HT-29 (cell line): ENCODE results near the gene ALDOA. TPM values are rescaled to one million over a fixed set of nuclear protein-coding genes. Genes with fewer than 3 reads are reported as not detected.
"Not testable (repeated sequence)": the region's sequence is repeated elsewhere in the genome, so short reads cannot be mapped to it uniquely, and the experiment has no call there.

Source experiments
- DNase-seq: peaks from one replicate; pipeline ENCODE4 v3.0.0-alpha.2; 2015; ENCODE audit warnings: low spot score
- total RNA-seq: library from RNA; depleted of rRNA; stranded (reverse); fragments of >200 nt; shearing (Covaris generic); gene quantifications from 2 replicates; pipeline ENCODE4 v1.2.3, GENCODE V29; 2014; rRNA removed

Gene ALDOA
- total RNA-seq, 1 experiment from 2014 or later: 1,983 TPM

DNA sequence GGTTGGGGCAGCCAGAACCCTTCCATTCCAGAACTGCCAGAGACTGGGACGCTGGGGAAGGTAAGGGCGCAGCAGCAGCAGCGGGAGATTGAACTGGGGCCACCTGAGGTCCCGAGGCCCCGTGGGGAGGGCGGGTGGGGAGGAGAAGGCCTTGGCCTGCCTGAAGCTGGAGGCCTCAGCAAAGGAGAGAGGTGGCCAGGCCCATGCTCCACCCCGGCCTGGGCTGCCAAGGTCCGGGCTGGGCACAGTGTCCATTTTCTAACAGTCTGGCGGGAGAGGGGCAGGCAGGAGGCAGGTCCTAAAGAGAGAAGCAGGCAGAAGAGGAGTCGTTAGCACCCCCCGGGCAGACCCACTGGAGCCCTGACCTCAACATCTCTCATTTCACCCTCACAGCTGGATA is 48.9 kb downstream of the ALDOA start:
- no peak for DNase-seq

DNA sequence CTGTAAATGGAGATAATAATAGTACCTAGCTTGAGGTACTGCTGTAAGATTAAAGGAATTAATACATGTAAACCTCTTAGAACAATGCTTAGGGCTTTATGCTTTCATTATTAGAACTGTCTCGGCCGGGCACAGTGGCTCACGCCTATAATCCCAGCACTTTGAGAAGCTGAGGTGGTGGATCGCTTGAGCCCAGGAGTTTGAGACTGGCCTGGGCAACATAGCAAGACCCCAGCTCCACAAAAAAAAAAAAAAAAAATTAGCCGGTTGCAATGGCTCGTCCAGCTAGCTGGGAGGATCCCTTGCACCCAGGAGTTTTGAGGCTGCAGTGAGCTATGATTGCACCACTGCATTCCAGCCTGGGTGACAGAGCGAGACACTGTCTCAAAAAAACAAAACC is 49.3 kb downstream of the ALDOA start:
- not testable (repeated sequence) for DNase-seq

DNA sequence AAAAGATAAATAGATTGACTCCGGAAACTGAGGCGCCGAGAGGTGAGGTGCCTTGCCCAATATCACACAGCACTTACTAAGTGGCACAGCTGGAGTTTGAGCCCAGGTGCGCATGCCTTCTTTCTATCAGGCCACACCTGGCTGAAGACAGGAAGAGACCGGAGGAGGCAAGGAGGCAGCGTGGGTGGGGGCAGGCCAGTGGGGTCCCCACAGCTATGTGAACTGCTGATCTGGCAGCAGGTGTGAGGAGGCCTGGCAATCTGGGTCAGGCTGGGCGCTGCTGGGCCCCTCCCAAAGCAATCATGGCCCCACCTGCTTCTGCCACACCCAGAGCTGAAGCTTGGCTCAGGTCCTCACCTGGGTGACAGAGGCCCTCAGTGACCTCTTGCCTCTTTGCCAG is 49.7 kb downstream of the ALDOA start:
- peak; percentile 38 for DNase-seq

DNA sequence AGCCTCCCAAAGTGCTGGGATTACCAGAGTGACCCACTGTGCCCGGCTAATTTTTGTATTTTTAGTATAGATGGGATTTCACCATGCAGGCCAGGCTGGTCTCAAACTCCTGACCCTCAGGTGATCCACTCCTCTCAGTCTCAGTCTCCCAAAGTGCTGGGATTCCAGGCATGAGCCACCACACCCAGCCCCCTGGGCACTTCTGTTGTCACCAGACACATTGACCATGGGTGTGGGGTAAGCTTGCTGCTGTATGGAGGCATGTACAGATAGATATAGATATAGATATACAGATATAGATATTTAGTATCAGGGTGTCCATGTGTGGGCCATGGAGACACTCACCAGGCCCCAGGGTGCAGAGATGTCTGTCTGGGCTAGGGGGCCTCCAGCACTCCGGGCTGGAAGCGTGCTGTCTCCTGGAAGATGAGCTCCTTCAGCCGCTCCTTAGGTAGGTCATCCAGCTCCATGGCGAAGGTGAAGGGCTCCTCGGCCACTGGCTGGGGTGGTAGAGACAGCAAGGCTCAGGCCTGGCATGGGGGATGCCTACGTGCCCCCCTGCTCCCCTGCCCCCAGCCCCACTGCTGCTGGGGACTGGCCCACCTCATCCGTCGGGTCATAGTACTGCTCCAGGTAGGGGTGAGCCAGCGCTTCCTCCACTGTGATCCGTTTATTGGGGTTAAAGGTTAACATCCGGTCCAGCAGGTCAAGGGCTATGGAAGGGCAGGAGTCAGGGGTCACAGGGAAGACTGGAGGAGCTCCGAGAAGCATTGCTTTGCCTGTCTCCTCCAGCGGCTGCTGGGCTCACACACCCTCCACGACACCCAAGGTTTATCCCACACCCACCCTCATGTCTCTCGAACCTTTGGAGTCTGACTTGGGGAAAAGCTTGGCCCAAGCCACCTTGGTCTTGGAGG is 51.0 kb downstream of the ALDOA start:
- DNase-seq: no peak

DNA sequence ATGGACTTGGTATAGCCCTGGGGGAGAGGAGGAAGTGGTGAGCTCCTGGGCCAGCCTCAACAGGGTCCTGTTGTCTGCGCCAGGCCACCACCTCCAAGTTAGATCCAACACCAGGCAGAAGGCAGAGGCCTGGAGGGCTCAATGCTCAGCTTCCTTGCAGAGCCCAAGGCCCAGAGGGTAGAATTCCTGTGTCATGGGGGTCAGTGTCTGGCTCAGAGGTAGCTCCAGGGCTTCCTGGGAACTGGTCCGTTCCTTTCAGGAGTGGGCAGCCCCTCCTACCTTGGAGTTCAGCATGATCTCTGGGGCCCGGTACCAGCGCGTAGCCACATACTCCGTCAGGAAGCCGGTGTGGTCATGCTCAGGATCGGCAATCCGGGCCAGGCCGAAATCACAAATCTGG is 52.2 kb downstream of the ALDOA start:
- no peak for DNase-seq

DNA sequence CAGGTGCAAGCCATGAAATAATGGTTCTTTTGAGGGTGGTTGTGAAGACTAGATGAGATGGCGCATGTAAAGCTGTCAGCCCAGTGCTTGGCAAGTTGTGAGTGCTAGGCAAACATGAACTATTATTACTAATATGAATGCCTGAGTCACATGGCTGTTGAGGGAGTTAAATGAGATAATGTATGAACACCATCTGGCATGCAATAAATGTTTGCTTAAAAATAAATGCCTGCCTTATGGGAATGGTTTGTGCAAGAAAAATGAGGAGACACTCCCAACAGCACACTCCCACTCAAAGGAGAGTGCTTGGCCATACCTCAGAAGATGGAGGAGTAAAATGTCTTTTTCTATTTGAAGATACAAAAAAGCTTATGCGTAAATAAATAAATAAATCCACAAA is 53.9 kb downstream of the ALDOA start:
- DNase-seq: no peak

Other genes with a start within 250 kb of the ALDOA start
- gene PAGR1, start 249.6 kb upstream of the ALDOA start, total RNA-seq: 57.4 and 65.1 TPM in 2 replicates
- gene MVP, start 245.3 kb upstream of the ALDOA start, total RNA-seq: 157 and 185 TPM in 2 replicates
- 90.0 and 91.7 TPM in 2 replicates for gene CDIPT, start 202.5 kb upstream of the ALDOA start, total RNA-seq
- 12.3 and 17.8 TPM in 2 replicates for gene SEZ6L2, start 166.2 kb upstream of the ALDOA start, total RNA-seq
- gene ASPHD1, start 165.3 kb upstream of the ALDOA start, total RNA-seq: 19.5 and 24.0 TPM in 2 replicates
- 20.4 and 25.9 TPM in 2 replicates for gene KCTD13, start 139.5 kb upstream of the ALDOA start, total RNA-seq
- gene TMEM219, start 103.7 kb upstream of the ALDOA start, total RNA-seq: 103 and 110 TPM in 2 replicates
- gene TAOK2, start 91.9 kb upstream of the ALDOA start, total RNA-seq: 56.5 and 56.8 TPM in 2 replicates
- 21.1 and 23.2 TPM in 2 replicates for gene HIRIP3, start 70.1 kb upstream of the ALDOA start, total RNA-seq
- 72.2 and 79.2 TPM in 2 replicates for gene INO80E, start 69.5 kb upstream of the ALDOA start, total RNA-seq
- 0.89 TPM in 1 of 2 replicates, not detected in the other for gene DOC2A, start 54.7 kb upstream of the ALDOA start, total RNA-seq
- gene C16orf92, start 42.6 kb upstream of the ALDOA start, total RNA-seq: not detected in 2 replicates
- 0.79 TPM in 1 of 2 replicates, not detected in the other for gene TLCD3B, start 34.5 kb upstream of the ALDOA start, total RNA-seq
- gene PPP4C, start 10.2 kb downstream of the ALDOA start, total RNA-seq: 215 and 226 TPM in 2 replicates
- 2.5 and 3.5 TPM in 2 replicates for gene TBX6, start 26.2 kb downstream of the ALDOA start, total RNA-seq
- 14.3 and 16.2 TPM in 2 replicates for gene YPEL3, start 30.5 kb downstream of the ALDOA start, total RNA-seq
- 1.2 and 1.5 TPM in 2 replicates for gene GDPD3, start 47.8 kb downstream of the ALDOA start, total RNA-seq
- 34.5 and 39.2 TPM in 2 replicates for gene MAPK3, start 57.5 kb downstream of the ALDOA start, total RNA-seq
- 7.6 and 10.1 TPM in 2 replicates for gene CORO1A, start 117.8 kb downstream of the ALDOA start, total RNA-seq
- gene BOLA2B, start 127.9 kb downstream of the ALDOA start, total RNA-seq: 143 and 216 TPM in 2 replicates
- 81.6 and 97.9 TPM in 2 replicates for gene SLX1A, start 128.1 kb downstream of the ALDOA start, total RNA-seq
- gene SULT1A3, start 133.5 kb downstream of the ALDOA start, total RNA-seq: 7.5 and 14.0 TPM in 2 replicates
- gene NPIPB13, start 182.7 kb downstream of the ALDOA start, total RNA-seq: 0.39 and 1.0 TPM in 2 replicates